NCI-H1436 (cell line): ENCODE data around the gene COMT.

ENCODE experiments used
- DNase-seq: peaks from one replicate; lab custom pipeline; 2025; lab: John Stamatoyannopoulos, UW

COMT gene

DNA sequence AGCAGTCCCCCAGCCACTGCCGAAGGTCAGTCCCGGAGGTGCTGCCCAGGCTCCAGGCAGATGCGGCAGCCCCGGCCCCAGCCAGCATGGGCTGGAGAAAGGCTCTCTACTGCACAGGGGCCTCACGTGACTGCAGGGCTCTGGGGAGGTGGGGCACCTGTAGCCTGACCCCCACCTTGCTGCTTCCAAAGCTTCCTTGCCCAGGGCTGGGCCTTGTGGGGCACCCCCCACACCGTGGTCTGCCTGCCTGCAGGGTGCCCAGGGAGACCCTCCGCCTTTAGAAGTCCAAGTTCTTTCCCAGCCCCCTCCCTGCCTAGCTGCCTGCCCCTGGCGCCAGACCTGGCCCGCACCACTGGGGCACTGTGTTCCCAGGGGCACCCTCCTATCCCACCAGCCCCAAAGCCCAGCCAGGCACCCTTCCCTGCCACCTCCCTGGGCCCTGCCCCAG, 28.5 kb downstream of the COMT start:
- no peak for DNase-seq

GRCh38 chr22:19970479-19971275, 29.1 kb downstream of the COMT start:
- DNase-seq: peak; percentile 30

DNA sequence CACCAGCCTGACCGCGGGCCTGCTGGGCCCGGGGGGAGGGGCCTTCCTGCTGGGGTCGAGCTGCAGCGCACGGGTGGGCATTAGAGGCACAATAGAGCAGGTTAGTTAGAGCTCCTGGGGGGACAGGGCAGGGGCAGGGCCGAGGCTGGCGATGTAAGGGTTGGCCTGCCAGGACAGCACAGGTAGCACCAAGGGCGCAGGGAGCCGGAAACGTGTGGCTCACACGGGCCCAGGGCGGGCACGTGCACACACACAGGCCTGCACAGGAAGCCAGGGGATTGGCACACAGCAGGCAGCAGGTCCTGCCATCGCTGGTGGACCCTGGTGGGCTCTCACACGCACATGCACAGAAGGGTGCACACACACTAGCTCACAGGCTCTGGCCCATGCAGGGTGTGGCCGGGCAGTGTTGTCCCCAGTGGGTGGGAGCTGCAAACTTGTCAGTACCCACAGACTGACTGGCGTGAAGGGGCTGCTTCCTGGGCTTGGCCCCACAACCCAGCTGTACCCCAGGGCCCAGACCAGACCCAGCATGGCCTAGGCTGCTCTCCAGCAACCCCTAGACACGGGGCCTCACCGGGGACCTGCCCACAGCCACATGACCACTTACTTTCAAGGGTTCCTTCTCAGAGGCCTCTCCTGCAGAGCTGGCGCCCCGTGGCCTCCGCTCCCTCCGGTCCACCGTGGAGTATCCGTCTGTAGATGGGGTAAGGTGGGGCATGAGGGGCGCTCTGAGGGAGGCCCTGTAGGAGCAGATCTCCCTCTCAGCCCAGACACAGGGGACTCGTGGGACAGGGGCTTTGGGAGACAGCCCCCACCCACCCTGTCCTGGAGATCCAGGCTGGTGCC, 29.9 kb downstream of the COMT start:
- no peak for DNase-seq

DNA sequence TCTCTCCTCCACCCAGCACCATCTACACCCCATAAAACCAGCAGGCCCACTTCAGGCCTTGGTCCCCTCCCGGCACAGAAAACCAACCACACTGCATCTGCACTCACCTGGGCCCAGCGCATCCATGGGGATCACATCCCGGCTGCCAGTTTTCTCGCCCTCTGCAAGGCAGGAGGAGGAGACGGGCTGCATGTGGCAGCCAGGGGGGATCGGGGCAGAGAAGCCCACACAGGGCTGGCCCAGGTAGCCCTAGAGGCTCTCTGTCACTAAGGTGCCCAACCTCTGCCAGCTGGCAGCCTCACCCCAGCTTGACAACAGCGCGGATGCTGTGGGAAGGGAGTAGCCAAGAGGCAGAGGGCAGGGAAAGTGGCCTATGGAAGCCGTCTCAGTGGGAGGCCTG, 30.7 kb downstream of the COMT start:
- no peak for DNase-seq

DNA sequence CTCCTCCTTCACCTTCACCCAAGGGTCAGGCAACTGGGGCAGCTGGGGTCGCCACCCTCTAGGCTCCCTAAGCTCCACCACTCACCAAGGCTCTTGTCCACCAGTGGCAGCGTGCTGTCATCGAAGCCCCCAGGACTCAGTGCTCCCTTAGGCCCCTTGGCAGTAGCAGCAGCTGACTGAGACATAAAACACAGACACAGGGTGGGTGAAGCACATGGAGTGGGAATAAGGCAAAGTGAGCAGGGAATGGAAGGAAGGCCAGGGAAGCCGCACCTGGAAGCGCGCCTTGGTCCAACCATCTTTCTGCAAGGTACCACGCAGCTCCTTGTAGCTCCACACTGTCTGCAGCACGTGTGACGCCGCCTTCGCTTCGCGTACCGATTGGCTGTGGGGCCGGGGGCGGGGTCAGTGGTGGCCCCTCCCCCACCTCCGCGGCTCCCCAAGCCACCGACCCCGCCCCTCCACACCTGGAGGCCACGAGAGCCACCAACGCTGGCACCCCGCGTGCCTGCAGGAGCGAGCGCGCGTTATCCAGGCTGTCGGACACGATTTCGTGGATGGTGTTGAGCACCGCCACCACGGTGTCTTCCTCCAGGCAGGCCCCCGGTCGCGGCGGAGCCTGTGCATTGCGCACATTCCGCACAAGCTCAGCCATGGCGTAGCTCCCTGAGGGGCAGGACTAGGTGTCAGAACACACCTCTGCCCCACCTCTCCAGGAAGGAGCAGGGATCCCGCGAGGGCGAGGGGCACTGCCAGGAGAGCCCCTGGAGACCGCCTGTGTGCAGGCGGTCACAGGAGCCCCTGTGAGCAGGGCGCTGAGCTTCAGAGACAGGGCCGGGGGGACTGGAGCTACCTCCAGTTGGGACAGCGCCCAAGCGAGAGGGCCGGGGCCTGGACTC, 31.3 kb downstream of the COMT start:
- DNase-seq: no peak

DNA sequence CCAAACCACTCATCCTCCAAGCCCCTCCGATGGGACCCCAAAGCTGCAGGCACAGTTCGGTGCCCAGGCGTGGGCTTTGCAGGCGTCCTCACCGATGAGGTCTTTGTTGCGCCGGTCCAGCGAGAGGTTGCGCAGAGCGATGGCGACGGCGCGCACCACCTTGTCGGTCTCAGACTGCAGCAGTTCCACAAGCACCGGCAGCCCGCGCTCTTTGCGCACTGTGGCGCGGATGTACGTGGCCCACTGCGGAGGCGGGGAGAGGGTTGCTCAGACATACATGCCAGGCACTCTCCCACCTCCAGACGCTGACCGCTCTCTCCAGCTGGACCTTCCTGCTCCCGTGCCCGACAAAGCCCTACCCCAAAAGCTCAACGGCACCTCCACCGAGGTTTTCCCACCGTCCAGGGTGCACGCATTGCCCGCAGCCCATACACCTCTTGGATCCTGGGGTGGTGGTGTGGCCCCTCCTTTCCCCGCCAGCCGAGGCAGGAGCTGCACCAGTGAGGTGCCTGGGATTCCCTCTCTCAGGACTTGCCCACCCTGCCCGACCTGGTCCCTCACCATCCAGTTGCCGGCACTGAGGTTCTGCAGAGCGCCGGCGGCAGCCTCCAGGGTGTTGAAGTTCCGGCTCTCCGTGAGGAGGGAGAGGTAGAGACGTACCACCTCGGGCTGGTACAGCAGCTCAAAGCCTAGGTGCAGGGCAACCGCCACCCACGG, 32.1 kb downstream of the COMT start:
- DNase-seq: no peak

DNA sequence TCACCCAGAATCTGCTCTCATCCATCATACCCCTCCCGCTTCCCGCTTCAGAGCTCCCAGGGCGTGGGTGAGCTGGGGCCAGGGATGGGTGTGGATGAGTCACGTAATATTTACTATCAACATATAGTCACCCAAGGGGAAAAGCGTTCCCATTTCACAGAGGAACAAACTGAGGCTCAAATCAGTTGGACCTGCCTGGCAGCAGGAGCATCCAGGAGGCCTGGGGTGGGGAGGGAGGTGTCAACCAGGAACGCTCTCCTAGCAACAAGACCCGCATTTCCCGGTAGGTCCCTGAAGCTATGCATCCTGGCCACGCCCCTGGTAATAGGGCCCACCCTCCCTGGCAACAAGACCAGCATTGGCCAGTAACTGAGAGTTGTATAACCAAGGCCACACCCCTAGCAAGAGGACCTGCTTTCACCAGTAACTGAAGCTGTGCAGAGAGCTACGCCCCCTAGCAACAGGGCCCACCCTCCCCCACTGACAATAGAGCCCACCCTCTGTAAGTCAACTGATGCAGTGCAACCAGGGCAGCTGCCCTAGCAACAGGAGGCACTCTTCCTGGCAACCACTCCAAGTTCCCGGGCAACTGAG, 32.8 kb downstream of the COMT start:
- peak; percentile 95 for DNase-seq

DNA sequence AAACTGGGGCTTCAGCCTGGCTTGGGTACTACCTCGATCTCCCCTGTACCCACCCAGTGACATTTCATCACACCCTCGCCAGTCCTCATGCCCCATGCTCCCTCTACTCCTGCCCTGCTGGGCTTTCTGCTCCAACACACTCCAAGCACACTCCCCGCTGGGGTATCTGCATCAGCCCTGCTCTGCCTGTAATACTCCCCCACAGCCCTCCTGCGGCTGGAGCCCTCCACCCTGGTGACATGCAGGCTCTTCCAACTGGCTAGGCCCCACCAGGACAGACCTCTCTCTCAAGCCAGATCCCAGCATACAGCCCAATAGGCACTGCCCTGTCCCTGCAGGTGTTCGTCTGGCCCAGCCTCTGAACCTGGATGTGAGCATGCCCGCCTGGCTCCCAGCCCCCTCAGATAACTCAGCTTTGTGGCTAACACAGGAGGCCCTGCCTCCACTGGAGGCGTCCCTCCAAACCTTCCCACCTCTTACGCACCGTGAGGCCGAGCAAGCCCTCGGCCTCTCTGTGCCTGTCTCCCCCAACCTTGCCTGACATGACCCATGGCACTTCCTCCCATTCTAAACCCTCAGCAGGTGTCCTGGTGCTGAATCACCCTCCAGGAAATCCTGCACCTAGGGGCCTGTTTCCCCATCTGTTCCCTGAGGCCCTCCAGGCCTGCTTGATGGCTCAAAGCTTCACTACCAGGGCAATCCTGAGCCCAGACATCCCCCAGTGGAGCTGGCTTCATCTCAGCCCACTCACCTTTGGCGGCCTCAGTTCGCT, 33.5 kb downstream of the COMT start:
- no peak for DNase-seq

- DNase-seq: no peak
Measured at GRCh38 chr22:19975707-19976035, 34.1 kb downstream of the COMT start.

GRCh38 chr22:19976671-19977070, 35.1 kb downstream of the COMT start:
- no peak for DNase-seq

GRCh38 chr22:19977296-19978243, 36.0 kb downstream of the COMT start:
- DNase-seq: no peak

GRCh38 chr22:19978748-19979147, 37.2 kb downstream of the COMT start:
- no peak for DNase-seq

GRCh38 chr22:19979712-19980493, 38.3 kb downstream of the COMT start:
- DNase-seq: no peak

DNA sequence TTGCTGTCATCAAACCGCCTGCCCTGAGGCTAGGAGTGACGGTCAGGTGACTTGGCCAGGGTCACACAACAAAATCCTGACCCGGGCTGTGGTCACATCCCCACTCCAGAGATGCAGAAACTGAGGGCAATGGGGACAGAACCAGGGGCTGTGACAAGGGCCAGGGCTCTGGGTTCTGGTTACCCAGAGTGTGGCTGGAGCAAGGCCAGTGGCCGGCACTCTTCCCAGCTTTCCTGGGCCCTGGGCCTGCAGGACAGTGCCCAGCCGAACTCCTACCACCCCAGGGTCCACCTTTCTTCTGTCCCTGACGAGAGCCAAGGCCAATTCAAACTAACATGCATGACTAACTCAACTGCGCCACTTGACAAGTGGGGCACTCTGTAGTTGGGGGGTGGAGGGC, 39.2 kb downstream of the COMT start:
- DNase-seq: no peak

DNA sequence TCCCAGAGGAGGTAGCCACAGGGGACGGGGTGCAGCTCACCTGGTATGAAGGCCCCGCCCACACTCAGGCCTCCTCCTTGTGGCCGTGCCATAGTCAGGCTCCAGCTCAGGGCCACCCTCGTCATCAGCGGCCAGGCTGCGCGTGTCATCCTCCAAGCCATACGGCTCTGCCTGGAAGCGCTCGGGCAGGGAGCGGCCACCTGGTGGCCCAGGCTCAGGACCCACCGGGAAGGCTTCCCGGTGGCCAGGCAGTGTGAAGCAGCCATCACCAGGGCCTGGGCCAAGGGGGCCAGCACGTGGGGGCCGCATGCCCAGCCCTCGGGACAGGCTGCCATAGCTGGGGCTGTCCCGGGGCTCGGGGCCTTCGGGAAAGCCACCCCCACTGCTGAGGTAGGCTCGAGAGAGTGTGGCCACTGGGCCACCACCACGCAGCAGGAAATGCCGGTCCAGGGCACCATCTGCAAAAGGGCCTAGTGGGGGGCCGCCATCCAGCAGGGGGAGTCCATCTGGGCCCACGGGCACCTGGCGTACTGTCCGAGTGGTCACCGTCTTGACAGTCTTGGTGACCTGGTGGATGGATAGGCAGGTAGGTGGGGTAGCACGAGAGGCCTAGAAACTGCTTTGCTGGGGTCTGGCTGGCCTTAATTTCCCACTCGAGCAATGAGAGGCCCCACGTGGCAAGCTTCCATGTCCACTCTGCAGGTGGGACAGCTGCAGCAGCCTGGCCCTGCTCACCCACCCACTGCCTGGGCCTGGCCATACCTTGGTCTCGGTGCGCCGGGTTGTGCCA, 39.8 kb downstream of the COMT start:
- DNase-seq: no peak

DNA sequence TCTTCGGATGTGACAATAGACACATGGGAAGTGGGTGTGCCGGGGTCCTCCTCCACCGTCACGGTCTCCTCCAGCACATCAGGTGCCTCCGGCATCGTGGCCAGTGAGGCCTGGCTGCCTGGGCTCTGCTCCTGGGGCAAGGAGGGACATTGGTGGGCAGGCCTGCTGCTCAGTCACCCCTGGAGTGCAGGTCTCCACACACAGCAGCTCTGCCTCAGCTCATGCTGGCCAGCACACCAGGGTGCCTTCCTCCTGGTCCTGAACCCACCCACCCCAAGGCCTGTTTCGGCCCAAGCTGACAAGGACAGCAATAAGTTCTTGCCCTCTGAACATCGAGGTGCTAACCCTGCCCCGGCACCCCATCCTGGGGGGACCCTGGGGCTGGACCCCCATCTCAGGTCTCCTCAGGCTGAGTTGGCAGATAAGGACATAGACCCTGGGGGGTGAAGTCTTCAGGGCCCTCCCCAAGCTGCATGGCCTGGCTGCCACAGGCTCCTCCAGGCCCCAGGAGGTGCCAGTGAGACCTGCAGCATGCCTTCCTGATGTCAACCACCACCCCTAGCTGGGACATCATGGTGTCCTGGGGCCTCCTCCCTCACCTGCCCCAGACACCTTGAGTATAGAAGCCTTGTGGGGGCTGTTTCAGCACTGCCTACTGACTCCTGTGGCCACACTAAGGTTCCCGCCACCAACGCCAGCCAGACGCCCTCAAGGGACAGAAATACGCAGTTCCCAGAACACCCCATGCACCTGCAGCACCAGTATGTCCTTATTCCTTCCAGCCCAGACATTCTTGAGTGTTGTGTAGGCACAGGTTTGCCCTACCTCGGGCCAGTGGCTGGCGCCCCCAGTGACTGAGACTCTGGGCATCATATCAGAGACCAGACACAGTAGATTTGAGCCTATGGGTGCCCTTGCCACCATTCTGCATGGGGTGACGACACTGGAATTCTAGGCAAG, 40.7 kb downstream of the COMT start:
- DNase-seq: no peak
